Endothelial cell of umbilical vein (primary cell): ENCODE measurements around the gene SNAPC5. TPM values are rescaled to one million over a fixed set of nuclear protein-coding genes. Genes with fewer than 3 reads are reported as not detected.

Experiments used
- Bru-seq: library from RNA; stranded (reverse); fragments of 400-500 nt; gene quantifications from one replicate; lab custom pipeline; 2021; lab: Mats Ljungman, UMichigan
- BruChase-seq, 2 experiments: library from RNA; stranded (reverse); fragments of 400-500 nt; gene quantifications; one replicate each; lab custom pipeline; 2021; lab: Mats Ljungman, UMichigan
- BruUV-seq: library from RNA; stranded (reverse); fragments of 400-500 nt; replicated peaks from 2 replicates; lab custom pipeline; 2021; lab: Mats Ljungman, UMichigan
- CTCF ChIA-PET: fragments of 300-600, 350-600 bp; sonication (Branson Sonifier 250); formaldehyde crosslinking; loops from one replicate; lab custom pipeline; 2021; ENCODE audit warnings: antibody characterized with exemption, inconsistent platforms; lab: Charles Lee
- POLR2A ChIA-PET: fragments of 300-600, 350-600 bp; sonication (Branson Sonifier 250); formaldehyde crosslinking; loops from one replicate; lab custom pipeline; 2021; ENCODE audit warnings: antibody characterized with exemption, inconsistent platforms; lab: Charles Lee
- DNase-seq: peaks from one replicate; pipeline ENCODE4 v3.0.0-alpha.2; 2011; ENCODE audit warnings: low read depth, low spot score
- FAIRE-seq: peaks from 2 replicates; lab custom pipeline; 2011; peaks lifted over from hg19 to GRCh38; lab: Jason Lieb, UNC
- H2AFZ ChIP-seq: 2 replicates; pipeline ENCODE4 v1.6.0; 2012; ENCODE audit warnings: low read depth, low read length, control low read depth, inconsistent platforms
- H3K27ac ChIP-seq: 2 replicates; pipeline ENCODE4 v1.5.1; 2011; ENCODE audit warnings: low read depth, mild to moderate bottlenecking, control low read depth, low read length, moderate library complexity; ENCODE audit not compliant: insufficient read depth
- H3K27me3 ChIP-seq, 2 experiments: 2 replicates each; pipeline versions ENCODE4 v1.6.0 to v1.6.1; 2011; ENCODE audit warnings: low read length in 2 of 2, mixed read lengths in 1 of 2; ENCODE audit not compliant: control insufficient read depth in 2 of 2, insufficient read depth in 2 of 2
- H3K36me3 ChIP-seq, 2 experiments: 2 replicates in 1 of 2; 3 replicates in 1 of 2; pipeline ENCODE4 v1.5.1; 2011; ENCODE audit warnings: low read length in 2 of 2, mild to moderate bottlenecking in 1 of 2, moderate library complexity in 1 of 2; ENCODE audit not compliant: control insufficient read depth in 2 of 2, insufficient read depth in 2 of 2; ENCODE audit errors: extremely low read depth in 1 of 2
- H3K4me1 ChIP-seq: 3 replicates; pipeline ENCODE4 v1.5.1; 2011; ENCODE audit warnings: mild to moderate bottlenecking, low read length; ENCODE audit not compliant: control insufficient read depth, insufficient read depth; ENCODE audit errors: extremely low read depth
- H3K4me2 ChIP-seq: 2 replicates; pipeline ENCODE4 v1.6.1; 2011; ENCODE audit warnings: low read length, control low read depth, mixed read lengths; ENCODE audit not compliant: insufficient read depth
- H3K4me3 ChIP-seq, 3 experiments: fragments of 200-600 bp in 1 of 3; sonication (generic), shearing (Covaris generic) in 1 of 3; replicated peaks in 1 of 3; 2 replicates each; pipeline ENCODE4 v1.5.1; 2011 to 2016; ENCODE audit warnings: control low read depth in 3 of 3, low read length in 3 of 3, mild to moderate bottlenecking in 2 of 3, inconsistent platforms in 1 of 3, low read depth in 1 of 3, moderate library complexity in 1 of 3; ENCODE audit not compliant: insufficient read depth in 1 of 3
- H3K79me2 ChIP-seq: 2 replicates; pipeline ENCODE4 v1.6.0; 2012; ENCODE audit warnings: low read length, inconsistent platforms; ENCODE audit not compliant: control insufficient read depth, insufficient read depth
- H3K9ac ChIP-seq: replicated peaks from 2 replicates; pipeline ENCODE3; 2011; ENCODE audit warnings: low read length, control low read depth; ENCODE audit not compliant: insufficient read depth; ENCODE audit errors: extremely low read depth
- H3K9me1 ChIP-seq: replicated peaks from 3 replicates; pipeline ENCODE4 v1.6.0; 2011; ENCODE audit warnings: mild to moderate bottlenecking, low read length; ENCODE audit not compliant: control insufficient read depth, insufficient read depth; ENCODE audit errors: extremely low read depth
- H3K9me3 ChIP-seq: replicated peaks from 2 replicates; pipeline ENCODE4 v1.5.1; 2012; ENCODE audit warnings: low read length, inconsistent platforms; ENCODE audit not compliant: control insufficient read depth, insufficient read depth
- H4K20me1 ChIP-seq: replicated peaks from 2 replicates; pipeline ENCODE3; 2011; ENCODE audit warnings: mild to moderate bottlenecking, low read length; ENCODE audit not compliant: control insufficient read depth, insufficient read depth; ENCODE audit errors: extremely low read depth
- EZH2 ChIP-seq: IDR thresholded peaks from 2 replicates; pipeline ENCODE4 v1.6.1; 2012; ENCODE audit warnings: borderline replicate concordance, low read depth, mild to moderate bottlenecking, moderate library complexity, low read length, inconsistent platforms; ENCODE audit not compliant: severe bottlenecking
- FOS ChIP-seq: IDR thresholded peaks from 2 replicates; pipeline ENCODE4 v1.6.1; 2011; ENCODE audit warnings: mild to moderate bottlenecking, low read length, moderate library complexity, borderline replicate concordance; ENCODE audit not compliant: insufficient read depth
- GATA2 ChIP-seq: IDR thresholded peaks from 2 replicates; pipeline ENCODE4 v1.7.0; 2011; ENCODE audit warnings: low read depth, mild to moderate bottlenecking, moderate library complexity, mixed read lengths, low read length; ENCODE audit not compliant: insufficient read length, insufficient read depth
- JUN ChIP-seq: IDR thresholded peaks from 2 replicates; pipeline ENCODE4 v1.6.1; 2011; ENCODE audit warnings: borderline replicate concordance, low read depth; ENCODE audit not compliant: insufficient read length, insufficient read depth
- MAX ChIP-seq: IDR thresholded peaks from 2 replicates; pipeline ENCODE4 v1.6.1; 2011; ENCODE audit not compliant: insufficient read depth, insufficient read length
- MYC ChIP-seq: IDR thresholded peaks from one replicate; pipeline ENCODE4 v1.6.1; 2011; ENCODE audit warnings: mild to moderate bottlenecking, low read depth, low read length
- POLR2A ChIP-seq: IDR thresholded peaks from 2 replicates; pipeline ENCODE4 v1.6.1; 2012; ENCODE audit warnings: low read depth, mild to moderate bottlenecking, control low read depth, low read length
- POLR2AphosphoS5 ChIP-seq: IDR thresholded peaks from 2 replicates; pipeline ENCODE4 v1.6.1; 2012; ENCODE audit warnings: low read depth, mild to moderate bottlenecking, control low read depth, low read length, moderate library complexity; ENCODE audit not compliant: insufficient read depth
- dilution Hi-C: fragments of 300-500 bp; cut with MboI; formaldehyde crosslinking; loops from one replicate; pipeline ENCODE4 v1.15.0; 2019; ENCODE audit warnings: low sequenced_read_pairs; ENCODE audit not compliant: extremely low pct_ligation_motif_present
- intact Hi-C: fragments of 100-400 bp; cut with micrococcal nuclease; formaldehyde crosslinking; loops from one replicate; pipeline ENCODE4 v1.10.0; 2022
- long read RNA-seq: library from polyadenylated mRNA; stranded (forward); transcript quantifications from one replicate; pipeline ENCODE4 v2.0.0, GENCODE V29; 2021
- polyA minus RNA-seq, 3 experiments: library from RNA; depleted of rRNA, polyadenylated mRNA; stranded (reverse); fragments of >200 nt; gene quantifications; 1 replicate in 1 of 3; 2 replicates in 2 of 3; pipeline ENCODE4 v1.2.3, GENCODE V29; 2011
- polyA plus RNA-seq, 4 experiments: library from polyadenylated mRNA; depleted of rRNA in 3 of 4; stranded (reverse) in 3 of 4; unstranded in 1 of 4; fragments of >200 nt; gene quantifications; 2 replicates each; pipeline versions ENCODE4 v1.2.1 to v1.2.3, GENCODE V29; 2011 to 2012; ENCODE audit warnings: missing spikeins in 1 of 4
- total RNA-seq: library from RNA; stranded (reverse); gene quantifications from 2 replicates; pipeline ENCODE4 v1.2.3, GENCODE V29; 2021
- TF ChIP-seq, protein P1 (sequence below), 2 donors: IDR thresholded peaks; 1 replicate in 1 of 2; 2 replicates in 1 of 2; pipeline ENCODE4 v1.5.1; 2011; ENCODE audit warnings: low read length in 2 of 2, mild to moderate bottlenecking in 2 of 2, moderate library complexity in 2 of 2, control low read depth in 1 of 2, inconsistent platforms in 1 of 2, low read depth in 1 of 2; ENCODE audit not compliant: insufficient read depth in 1 of 2; ENCODE audit errors: extremely low read depth in 1 of 2

Gene SNAPC5
- total RNA-seq (13.6 and 17.4 TPM in 2 replicates), polyA plus RNA-seq (14.5 and 16.0 TPM in 2 replicates), polyA minus RNA-seq (10.6 and 12.6 TPM in 2 replicates), Bru-seq, nascent RNA (percentile 73 among the genes with signal in this experiment), BruChase-seq, experiment 1, labeled RNA remaining after a 6-hour chase (percentile 68 among the genes with signal in this experiment), BruChase-seq, experiment 2, labeled RNA remaining after a 2-hour chase (percentile 58 among the genes with signal in this experiment)
- polyA plus RNA-seq (2011; cell fraction: cytosol; rRNA removed) = 34.2 and 35.5 TPM in 2 replicates
- polyA plus RNA-seq (2011; cell fraction: nucleus; rRNA removed) = 10.3 and 12.0 TPM in 2 replicates
- 17.3 and 23.7 TPM in 2 replicates for polyA plus RNA-seq (2012)
- 24.3 TPM for polyA minus RNA-seq (2011; cell fraction: cytosol; rRNA and poly(A)+ RNA removed)
- 4.0 and 4.6 TPM in 2 replicates for polyA minus RNA-seq (2011; cell fraction: nucleus; rRNA and poly(A)+ RNA removed)
- long read RNA-seq, transcript SNAPC5-201 (2 exons, 794 nt) = minor isoform, 8 of 67 reads
- long read RNA-seq, transcript SNAPC5-202 (3 exons, 1,002 nt) = major isoform, 45 of 67 reads
- long read RNA-seq, partial matches to known transcripts = 0 of 67 reads
- long read RNA-seq, other reads (novel, unspliced or antisense) = 8 of 67 reads

DNA sequence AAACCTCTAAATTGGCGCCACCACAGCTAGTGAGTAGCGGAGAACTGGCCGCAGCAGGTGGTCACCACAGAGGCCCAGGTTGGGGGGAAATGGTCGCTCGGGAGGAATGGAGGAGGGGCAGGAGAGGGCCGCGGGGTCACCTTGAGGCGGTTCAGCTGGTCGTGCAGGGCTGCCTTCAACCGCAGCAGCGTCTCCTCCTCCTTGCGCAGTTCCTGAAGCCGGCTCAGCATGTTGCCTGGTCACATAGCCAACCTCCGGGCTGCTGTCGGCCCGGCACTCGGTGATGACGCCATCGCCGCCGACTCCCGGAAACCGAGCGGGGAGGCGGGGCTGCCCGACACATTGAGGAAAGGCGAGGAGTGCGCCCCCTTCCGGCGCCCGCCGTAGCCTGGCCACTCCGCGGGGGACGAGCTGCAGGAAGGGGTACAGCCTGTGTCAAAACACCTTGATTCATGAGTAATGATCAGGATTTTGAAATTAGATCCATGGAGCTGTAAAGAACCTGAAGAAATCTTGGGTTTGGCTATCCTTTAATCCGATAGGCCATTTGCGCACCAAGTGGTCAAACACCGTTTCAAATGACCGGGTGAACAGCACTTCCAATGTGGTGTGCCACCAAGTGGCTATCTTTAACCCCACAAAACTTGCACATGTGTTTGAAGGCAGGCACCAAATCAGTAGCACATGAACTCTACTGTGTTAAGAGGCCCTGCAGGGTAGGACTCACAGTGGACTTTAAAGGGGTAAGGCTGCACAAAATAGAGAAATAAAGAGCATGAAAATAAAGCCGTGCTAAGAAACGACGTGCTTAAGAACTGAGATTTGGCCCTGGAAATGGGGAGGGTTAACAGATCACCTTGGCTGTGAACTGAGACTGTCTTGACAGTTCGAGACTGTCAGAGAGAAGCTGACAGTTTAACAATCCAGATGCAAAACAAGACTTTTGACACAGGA, at the start of gene SNAPC5:
Gene SNAPC5, minus strand, starts transcription at position 261 of the 954 bp plus-strand sequence. Its CDS starts 31 bp downstream, at position 230.
- Histone ChIP-seq H3K27ac (peak within 1 kb of the TSS; percentile 41), H3K27me3 (no peaks in the 10 kb centered on the region), H3K4me1 (peaks cover 20% of the 10 kb centered on the region), H3K9me3 (no peaks in the 10 kb centered on the region), H3K36me3 (peaks cover 32 to 35% of the 10 kb centered on the region in 2 experiments), H2AFZ (no peak within 1 kb of the TSS), H3K4me2 (peak within 1 kb of the TSS; percentile 64), H4K20me1 (peaks cover 3% of the 10 kb centered on the region), H3K79me2 (peaks cover 32% of the 10 kb centered on the region), H3K9me1 (no peaks in the 10 kb centered on the region), H3K4me3 (peak within 1 kb of the TSS; percentile 41 to 62 (median 62)), H3K9ac (peak within 1 kb of the TSS; percentile 72)
- ChIA-PET POLR2A (interaction anchor here (2.1 kb wide), 1 partner anchor 111 kb away, joined by 19 read pairs; the partner anchor contains the start of gene MAP2K1), CTCF (interaction anchor here (0.5 to 3.7 kb wide), 39 partner anchors 10 to 902 kb away, joined by 3 to 100 read pairs (median 5); partner anchors contain the start of genes DIS3L, LCTL, MAP2K1 and TIPIN)
- intact Hi-C loops (loop anchor here (1.0 to 10.0 kb wide), 5 partner anchors 111 to 513 kb away; partner anchors contain the start of genes MAP2K1 and TIPIN), dilution Hi-C loops (no loop called here)
- TF ChIP-seq, protein P1, sequence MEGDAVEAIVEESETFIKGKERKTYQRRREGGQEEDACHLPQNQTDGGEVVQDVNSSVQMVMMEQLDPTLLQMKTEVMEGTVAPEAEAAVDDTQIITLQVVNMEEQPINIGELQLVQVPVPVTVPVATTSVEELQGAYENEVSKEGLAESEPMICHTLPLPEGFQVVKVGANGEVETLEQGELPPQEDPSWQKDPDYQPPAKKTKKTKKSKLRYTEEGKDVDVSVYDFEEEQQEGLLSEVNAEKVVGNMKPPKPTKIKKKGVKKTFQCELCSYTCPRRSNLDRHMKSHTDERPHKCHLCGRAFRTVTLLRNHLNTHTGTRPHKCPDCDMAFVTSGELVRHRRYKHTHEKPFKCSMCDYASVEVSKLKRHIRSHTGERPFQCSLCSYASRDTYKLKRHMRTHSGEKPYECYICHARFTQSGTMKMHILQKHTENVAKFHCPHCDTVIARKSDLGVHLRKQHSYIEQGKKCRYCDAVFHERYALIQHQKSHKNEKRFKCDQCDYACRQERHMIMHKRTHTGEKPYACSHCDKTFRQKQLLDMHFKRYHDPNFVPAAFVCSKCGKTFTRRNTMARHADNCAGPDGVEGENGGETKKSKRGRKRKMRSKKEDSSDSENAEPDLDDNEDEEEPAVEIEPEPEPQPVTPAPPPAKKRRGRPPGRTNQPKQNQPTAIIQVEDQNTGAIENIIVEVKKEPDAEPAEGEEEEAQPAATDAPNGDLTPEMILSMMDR (IDR thresholded peaks at IDR 0.05; ENCODE audit: extremely low read depth in 1 of 2, insufficient read depth in 1 of 2, low read depth in 1 of 2, low read length in 2 of 2) = peak; percentile 97 to 99
- TF ChIP-seq MYC (peak; percentile 23), POLR2A (peak; percentile 78), GATA2 (no peak), POLR2AphosphoS5 (peak; percentile 89), FOS (peak; percentile 20), MAX (peak; percentile 33), JUN (no peak), EZH2 (no peak)
- DNase-seq = peak; percentile 96
- FAIRE-seq = peak; percentile 79
- BruUV-seq = no TSS peak
